Endothelial cell (in vitro differentiated cells): ENCODE measurements around the gene MEF2D. TPM values are rescaled to one million over a fixed set of nuclear protein-coding genes. Genes with fewer than 3 reads are reported as not detected.

Experiments
- DNase-seq: peaks from one replicate; pipeline ENCODE4 v3.0.0; 2021; ENCODE audit warnings: low spot score
- H3K27ac Mint-ChIP-seq: one replicate; pipeline ENCODE4 v1.8.0; 2021; ENCODE audit warnings: mixed read lengths, inconsistent platforms; ENCODE audit not compliant: unreplicated experiment
- H3K27me3 Mint-ChIP-seq: one replicate; pipeline ENCODE4 v1.8.0; 2021; ENCODE audit warnings: mild to moderate bottlenecking, moderate library complexity, mixed read lengths, inconsistent platforms; ENCODE audit not compliant: unreplicated experiment
- H3K36me3 Mint-ChIP-seq: one replicate; pipeline ENCODE4 v1.8.0; 2021; ENCODE audit warnings: mild to moderate bottlenecking, low read depth, mixed read lengths, inconsistent platforms; ENCODE audit not compliant: unreplicated experiment
- H3K4me1 Mint-ChIP-seq: one replicate; pipeline ENCODE4 v1.8.0; 2021; ENCODE audit warnings: mild to moderate bottlenecking, mixed read lengths, inconsistent platforms; ENCODE audit not compliant: unreplicated experiment
- H3K4me3 Mint-ChIP-seq: one replicate; pipeline ENCODE4 v1.8.0; 2021; ENCODE audit warnings: mild to moderate bottlenecking, mixed read lengths, inconsistent platforms; ENCODE audit not compliant: unreplicated experiment
- H3K9me3 Mint-ChIP-seq: one replicate; pipeline ENCODE4 v1.8.0; 2021; ENCODE audit warnings: mixed read lengths, inconsistent platforms; ENCODE audit not compliant: unreplicated experiment
- CTCF ChIP-seq: fragments of 200-600 bp; sonication (generic); IDR thresholded peaks from one replicate; pipeline ENCODE4 v1.5.0; 2021; ENCODE audit warnings: antibody characterized with exemption; ENCODE audit not compliant: unreplicated experiment
- total RNA-seq: library from RNA; stranded (reverse); fragmentation: NEBNext Ultra II Directional; extraction: Animal tissue kit (Norgen Biotek cat#: 25700); gene quantifications from one replicate; pipeline ENCODE4 v1.2.1, GENCODE V29; 2021; ENCODE audit not compliant: unreplicated experiment

Gene MEF2D
- total RNA-seq, 1 donor from 2014 or later = 45.2 TPM

GRCh38 chr1:156503698-156504437 is 3.3 kb upstream of the MEF2D start:
- peak overlapping the region; percentile 74 for H3K4me3 Mint-ChIP-seq

GRCh38 chr1:156502894-156503697 is 2.5 kb upstream of the MEF2D start:
- Mint-ChIP-seq H3K36me3 (peaks cover 5% of the 10 kb centered on the region), H3K27me3 (peaks cover 6% of the 10 kb centered on the region), H3K4me3 (peak overlapping the region; percentile 45), H3K4me1 (peaks cover 46% of the 10 kb centered on the region), H3K27ac (peak overlapping the region; percentile 66), H3K9me3 (no peaks in the 10 kb centered on the region)
- no peak for TF ChIP-seq CTCF
- no peak for DNase-seq

More at GRCh38 chr1:156503698-156504437, 3.3 kb upstream of the MEF2D start:
- Mint-ChIP-seq H3K4me1 (peaks cover 41% of the 10 kb centered on the region), H3K27me3 (peaks cover 6% of the 10 kb centered on the region), H3K9me3 (no peaks in the 10 kb centered on the region), H3K36me3 (peaks cover 3% of the 10 kb centered on the region), H3K27ac (peak overlapping the region; percentile 97)
- TF ChIP-seq CTCF = no peak
- no peak for DNase-seq

GRCh38 chr1:156502391-156502893 is 1.9 kb upstream of the MEF2D start:
- peaks cover 8% of the 10 kb centered on the region for H3K36me3 Mint-ChIP-seq
- peaks cover 53% of the 10 kb centered on the region for H3K4me1 Mint-ChIP-seq
- H3K27ac Mint-ChIP-seq = peak overlapping the region; percentile 15
- H3K4me3 Mint-ChIP-seq = peak overlapping the region; percentile 83
- peaks cover 6% of the 10 kb centered on the region for H3K27me3 Mint-ChIP-seq
- H3K9me3 Mint-ChIP-seq = no peaks in the 10 kb centered on the region
- DNase-seq = no peak
- no peak for TF ChIP-seq CTCF

- peaks cover 6% of the 10 kb centered on the region for H3K36me3 Mint-ChIP-seq
- TF ChIP-seq CTCF = peak; percentile 30
- H3K4me1 Mint-ChIP-seq = peaks cover 65% of the 10 kb centered on the region
- DNase-seq = peak; percentile 95
- H3K27ac Mint-ChIP-seq = peak overlapping the region; percentile 83
- peaks cover 6% of the 10 kb centered on the region for H3K27me3 Mint-ChIP-seq
- no peaks in the 10 kb centered on the region for H3K9me3 Mint-ChIP-seq
- H3K4me3 Mint-ChIP-seq = peak overlapping the region; percentile 94
Observed at GRCh38 chr1:156500793-156501506, 375 bp upstream of the MEF2D start.
